DND-41 (cell line): Measurements from ENCODE around the gene VWF.

ENCODE experiments used
- CTCF ChIP-seq: IDR thresholded peaks from 2 replicates; pipeline ENCODE4 v1.5.1; 2012; ENCODE audit warnings: borderline replicate concordance, low read length, moderate library complexity, mild to moderate bottlenecking; ENCODE audit not compliant: poor library complexity, severe bottlenecking; ENCODE audit errors: extremely low read depth
- EZH2 ChIP-seq: IDR thresholded peaks from 3 replicates; pipeline ENCODE4 v1.6.1; 2012; ENCODE audit warnings: borderline replicate concordance, low read depth, mild to moderate bottlenecking, moderate library complexity, low read length, inconsistent platforms; ENCODE audit not compliant: severe bottlenecking

DNA sequence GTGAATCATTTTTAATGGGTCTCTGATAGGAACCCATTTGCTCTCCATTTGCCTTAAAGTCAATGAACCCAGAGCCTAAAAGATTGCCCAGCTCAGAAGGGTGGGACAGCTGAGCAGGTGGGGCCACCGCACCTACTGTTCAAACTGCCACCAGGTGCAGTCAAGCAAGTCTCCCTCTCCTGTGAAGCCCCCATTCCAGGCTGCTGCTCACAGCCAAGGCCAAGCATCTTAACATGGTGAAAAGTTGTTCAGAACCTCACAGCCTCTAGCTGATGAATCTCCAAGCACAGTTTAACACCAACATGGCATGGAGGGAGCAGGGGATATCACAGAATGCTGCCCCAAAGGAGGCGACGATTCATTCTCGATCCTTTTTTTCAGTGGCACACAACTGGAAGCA is 209.0 kb downstream of the VWF start:
- TF ChIP-seq CTCF (no peak), EZH2 (no peak)
